Measurements from ENCODE around the gene WFIKKN2.

WFIKKN2 gene

DNA sequence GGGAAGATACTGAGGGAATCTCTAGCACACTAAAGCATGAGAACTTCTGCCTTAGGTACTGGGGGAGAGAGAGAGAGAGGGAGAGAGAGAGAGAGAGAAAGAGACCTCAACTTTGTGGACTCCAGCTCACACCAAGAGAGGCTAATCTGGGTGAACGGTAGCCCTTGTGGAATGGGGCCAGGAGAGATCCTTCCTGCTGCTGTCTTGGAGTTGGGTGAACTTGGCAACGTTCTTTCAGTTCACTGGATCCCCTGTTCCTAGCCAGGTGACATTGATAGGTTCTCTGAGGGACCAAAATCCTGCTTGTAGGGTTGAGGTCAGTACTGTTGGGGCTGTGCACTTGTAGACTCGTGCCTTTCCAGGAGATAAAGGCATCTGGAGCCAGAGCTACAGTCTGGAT, 26.5 kb upstream of the WFIKKN2 start:
- DNase-seq: no peak

DNA sequence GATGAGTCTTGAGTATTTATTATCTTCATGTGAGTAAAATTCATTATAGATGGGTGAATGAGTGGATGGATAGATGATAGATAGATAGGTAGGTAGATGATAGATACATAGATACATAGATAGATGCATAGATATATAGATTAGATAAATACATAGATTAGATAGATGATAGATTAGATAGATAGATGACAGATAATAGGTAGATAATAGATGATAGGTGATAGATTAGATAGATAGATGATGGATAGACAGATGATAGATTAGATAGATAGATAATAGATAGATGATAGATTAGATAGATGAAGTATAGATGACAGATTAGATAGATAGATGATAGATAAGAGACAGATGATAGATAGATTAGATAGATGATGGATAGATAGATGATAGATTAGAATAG, 21.8 kb upstream of the WFIKKN2 start:
- no peak for DNase-seq

DNA sequence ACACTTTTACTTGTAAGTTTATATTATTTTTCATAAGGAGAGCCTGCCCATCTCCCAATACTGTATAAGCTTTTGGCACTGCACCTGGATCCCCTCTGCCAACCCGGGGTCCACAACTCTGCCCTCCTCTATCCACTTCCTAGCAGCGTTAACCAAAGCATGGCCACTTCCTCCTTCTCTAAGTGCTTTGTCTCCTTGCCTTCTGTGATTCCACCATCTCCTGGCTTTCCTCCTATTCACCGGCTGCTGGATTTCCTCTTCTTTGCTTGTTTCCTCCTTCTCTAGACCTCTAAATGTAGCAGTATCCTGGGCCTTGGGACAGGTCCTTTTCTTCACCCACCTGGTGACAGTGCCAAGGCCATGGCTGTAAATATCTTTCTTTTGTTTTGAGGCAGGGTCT, 20.0 kb upstream of the WFIKKN2 start:
- no peak for DNase-seq

DNA sequence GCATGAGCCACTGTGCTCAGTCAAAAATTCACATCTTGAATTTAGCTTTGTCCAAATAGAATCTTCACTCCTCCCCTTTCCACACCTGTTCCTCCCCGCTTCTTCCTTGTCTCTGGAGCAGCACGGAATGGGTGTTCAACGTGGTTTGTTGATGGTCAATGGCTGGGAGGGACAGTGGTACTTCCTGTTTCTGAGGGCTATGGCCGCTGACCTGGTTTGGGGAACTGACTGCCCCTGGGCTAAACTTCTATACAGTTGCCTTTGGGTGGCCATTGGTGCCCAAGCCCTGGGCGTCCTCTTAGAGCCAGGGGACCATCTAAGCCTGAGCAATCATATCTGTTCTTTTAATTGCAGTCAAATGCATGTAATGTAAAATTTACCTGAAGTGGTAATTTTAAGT, 19.1 kb upstream of the WFIKKN2 start:
- no peak for DNase-seq

DNA sequence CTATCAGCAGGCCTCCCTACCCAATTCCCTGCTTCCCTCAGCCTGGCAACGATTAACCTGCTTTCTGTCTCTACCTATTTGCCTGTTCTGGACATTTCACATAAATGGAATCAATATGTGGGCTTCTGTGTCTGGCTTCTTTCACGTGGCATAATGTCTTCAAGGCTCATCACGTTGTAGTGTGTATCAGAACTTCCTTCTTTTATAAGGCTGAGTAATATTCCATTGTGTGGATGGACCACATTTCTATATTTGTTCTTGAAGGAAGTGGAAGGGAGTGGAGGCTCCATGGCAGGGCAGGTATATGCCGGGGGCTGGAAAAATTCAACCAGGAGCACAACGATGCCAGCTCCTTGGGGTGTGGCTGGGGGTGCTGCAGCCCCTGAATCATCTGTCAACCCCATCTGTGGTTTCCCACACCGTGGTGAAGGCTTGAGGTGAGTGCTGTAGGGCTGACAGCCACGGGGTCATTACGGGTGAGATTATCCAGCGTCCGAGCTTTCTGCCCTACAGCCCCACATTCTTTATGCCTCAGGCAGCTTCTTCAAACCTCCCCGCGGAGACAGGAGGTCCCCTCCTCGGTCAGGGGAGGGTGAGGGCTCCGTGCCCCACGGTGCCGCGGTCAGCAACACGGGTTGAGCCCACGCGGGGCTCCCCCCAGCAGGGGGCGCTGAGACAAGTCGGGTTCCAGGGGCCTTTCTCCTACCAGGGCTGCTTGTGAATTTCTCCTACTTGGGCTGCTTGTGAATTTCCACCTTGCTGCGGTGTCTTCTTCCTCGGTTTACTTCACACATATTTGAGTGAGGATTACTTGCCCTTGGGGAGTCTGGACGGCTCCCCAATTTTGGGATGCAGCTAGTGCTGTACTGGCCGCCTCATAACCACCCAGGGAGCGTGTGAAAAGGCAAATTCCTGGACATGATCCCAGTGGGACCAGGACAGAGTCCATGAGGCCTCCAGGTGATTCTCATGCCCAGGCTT, 18.3 kb upstream of the WFIKKN2 start:
- DNase-seq: no peak

DNA sequence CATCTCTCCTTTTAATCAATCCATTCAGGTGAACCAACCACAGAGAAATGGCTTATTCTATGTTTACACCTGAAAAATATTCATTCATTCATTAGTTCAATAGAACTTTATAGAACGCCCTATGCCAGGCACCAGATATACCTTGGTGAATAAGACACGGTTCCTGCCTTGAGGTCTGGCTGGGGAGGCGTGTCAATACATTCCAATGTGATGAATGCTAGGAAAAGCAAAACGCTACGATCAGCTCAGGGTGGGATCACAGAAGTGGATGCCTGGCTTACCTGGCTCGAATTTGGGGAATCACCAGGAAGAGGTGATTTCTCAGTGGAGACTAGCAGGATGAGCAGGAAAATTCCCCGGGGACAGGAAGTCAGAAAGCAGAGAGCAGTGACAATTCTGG, 17.5 kb upstream of the WFIKKN2 start:
- no peak for DNase-seq

DNA sequence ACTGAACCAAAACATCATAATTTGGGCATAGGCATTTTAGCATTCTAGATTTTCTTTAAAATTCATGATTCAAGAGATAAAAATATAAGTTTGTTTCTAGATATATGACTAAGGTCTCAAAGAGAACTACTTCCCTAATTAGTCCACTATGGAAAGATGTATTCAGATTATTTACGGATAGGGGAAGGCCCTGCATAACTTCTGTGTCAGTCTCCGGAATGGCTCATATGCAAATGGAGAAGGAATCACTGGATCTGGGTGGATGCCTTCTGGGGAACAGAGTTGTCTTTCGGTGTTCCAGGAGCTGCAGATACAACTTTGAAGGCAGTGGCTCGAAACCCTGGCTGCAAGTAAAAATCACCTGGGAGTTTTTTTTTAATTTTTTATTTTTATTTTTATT, 17.1 kb upstream of the WFIKKN2 start:
- no peak for DNase-seq

DNA sequence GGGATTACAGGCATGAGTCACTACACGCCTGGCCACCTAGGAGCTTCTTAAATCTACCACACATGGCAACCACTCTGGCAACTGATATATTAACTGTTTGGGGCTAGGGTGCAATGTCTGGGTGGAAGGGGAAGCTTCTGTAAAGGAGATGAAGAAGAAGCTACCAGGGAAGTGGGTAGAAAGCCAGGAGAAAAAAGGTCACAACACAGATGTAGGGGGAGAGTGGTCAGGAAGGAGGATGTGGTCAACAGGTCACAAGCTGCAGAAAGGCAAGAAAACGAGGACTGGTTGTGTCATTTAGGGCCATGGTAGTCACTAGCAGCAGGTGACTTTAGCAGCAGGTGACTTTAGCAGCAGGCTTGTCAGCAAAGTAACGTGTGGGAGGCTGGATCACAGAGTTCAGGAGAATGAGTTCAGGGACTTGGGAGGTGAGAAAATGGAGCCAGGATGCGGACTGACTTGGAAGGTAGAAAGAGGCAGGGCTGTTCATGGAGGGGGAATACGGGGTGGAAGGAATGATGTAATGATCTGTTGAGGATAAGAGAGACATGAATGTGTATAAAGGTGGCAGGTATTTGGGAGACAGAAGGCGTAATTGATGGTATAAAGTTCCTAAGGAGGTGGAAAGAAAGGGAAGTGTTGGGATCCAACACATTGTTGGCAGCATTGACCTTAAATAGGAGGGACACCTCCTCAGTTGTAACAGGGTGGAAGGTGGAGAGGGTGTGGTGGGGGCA, 16.3 kb upstream of the WFIKKN2 start:
- no peak for DNase-seq

DNA sequence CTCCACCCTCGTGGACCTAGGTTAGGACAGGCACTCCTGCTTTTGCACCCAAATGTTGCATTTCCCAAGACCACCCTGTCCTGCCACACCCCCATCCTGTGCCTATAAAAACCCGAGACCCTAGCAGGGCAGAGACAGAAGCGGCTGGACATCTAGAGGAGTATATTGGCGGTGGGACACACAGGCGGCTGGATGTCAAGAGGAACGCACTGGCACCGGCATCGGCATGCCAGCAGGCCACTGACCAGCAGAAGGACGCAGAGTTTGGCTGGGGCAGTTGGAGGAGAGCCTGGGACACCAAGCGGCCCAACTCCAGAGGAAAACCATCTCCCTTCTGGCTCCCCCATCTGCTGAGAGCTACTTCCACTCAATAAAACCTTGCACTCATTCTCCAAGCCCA, 14.7 kb upstream of the WFIKKN2 start:
- no peak for DNase-seq

DNA sequence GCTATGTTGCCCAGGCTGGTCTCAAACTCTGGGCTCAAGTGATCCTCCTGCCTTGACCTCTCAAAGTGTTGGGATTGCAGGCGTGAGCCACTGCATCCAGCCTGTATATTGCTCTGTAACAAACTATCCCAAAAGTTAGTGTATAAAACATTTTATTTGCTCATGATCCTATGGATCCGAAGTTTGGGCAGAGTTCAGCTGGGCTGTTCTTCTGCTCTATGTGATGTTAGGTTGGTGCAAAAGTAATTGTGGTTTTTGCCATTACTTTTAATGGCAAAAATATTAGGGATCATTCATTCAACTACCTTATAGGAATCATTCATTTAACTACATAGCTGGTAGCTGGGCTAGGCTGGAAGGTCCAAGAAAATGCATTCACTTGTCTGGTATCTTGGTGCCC, 12.8 kb upstream of the WFIKKN2 start:
- DNase-seq: no peak

DNA sequence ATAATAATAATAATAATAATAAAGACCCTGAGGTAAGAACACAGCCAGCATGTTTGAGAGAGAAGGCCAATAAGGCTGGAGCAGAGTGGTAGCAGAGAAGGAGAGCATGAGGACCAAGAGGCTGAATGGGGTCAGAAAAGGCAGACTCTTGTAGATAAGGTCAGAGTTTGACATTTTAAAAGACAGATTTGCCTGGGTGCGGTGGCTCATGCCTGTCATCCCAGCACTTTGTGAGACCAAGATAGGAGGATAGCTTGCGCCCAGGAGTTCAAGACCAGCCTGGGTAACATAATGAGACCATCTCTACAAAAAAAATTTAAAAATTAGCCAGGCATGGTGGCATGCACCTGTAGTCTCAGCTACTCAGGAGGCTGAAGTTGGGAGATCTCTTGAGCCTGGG, 11.0 kb upstream of the WFIKKN2 start:
- no peak for DNase-seq

DNA sequence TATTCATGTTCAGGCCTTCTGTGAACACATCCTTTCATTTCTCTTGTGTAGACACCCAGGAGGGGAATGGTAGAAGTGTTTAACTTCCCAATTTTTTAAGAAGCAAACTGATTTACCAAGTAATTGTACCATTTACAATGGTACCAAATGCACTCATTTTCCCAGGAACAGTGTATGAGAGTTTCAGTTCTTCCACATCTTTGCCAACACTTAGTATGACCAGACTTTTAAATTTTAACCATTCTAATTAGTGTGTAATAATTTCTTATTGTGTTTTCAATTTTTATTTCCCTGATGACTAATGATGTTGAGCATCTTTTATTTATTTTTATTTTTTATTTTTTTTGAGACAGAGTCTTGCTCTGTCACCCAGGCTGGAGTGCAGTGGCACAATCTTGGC, 10.2 kb upstream of the WFIKKN2 start:
- DNase-seq: no peak

DNA sequence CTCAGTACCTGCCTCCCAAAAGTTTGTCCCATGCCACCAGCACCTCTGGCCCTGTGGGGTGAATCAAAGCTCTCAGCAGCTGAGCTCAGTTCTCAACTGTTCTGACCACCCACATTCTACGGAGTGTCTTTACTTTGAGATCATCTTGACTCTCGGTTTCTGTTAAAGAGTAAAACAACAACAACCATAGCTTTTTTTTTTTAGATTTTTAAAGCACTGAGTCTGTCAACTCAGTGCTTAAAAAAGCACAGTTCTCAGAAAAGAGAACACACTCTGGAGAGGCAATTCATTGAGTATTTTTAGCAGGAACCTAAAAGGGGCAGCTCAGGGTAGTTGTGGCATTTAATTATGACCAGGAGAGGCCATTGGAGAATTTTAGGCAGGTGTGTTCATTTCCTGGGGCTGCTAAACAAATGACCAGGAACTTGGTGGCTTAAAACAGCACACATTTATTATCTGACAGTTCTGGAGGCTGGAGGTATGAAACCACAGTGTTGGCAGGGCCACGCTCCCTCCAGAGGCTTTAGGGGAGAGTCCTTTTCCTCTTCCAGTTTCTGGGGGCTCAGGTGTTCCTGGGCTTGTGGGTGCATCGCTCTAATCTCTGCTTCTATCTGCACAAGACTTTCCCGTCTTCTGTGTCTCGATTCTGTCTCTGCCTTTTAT, 6.7 kb upstream of the WFIKKN2 start:
- no peak for DNase-seq

DNA sequence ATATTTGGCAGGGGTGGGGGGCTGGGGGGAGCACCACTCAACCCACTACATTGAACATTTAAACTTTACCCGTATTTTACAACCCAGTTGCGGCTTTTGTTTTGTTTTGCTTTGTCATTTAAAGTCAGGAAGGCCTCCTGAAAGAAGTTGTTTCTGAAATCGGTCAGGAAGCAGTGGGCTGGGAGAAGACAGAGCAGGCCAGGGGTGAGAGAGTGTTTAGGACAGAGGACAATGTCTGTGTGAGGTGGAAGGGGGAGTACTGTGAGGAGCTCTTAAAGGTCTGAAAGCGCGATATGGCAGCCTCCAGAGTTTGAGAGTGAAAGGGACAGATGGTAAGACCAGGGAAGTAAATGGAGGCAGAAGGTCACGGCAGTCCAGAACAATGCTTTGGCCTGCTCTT, 6.1 kb upstream of the WFIKKN2 start:
- DNase-seq: no peak

DNA sequence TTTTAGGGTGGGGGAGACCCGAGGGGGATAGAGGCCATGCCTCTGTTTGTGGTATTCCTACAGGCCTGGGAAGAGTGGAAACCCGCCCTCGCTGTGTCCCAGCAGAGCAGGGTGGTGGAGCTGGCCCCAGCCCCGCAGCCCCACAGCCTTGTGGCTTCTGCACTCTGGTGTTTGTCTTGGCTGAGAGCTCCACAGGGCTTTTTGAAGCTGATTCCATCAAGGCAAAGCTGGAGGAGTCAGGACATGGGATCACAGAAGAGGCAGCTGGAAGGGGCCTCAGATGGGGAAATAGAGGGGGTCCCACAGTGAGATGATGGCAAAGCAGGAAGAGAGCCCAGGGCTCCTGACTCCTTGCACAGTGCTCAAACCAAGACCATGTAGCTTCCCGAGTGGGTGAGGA, 5.0 kb upstream of the WFIKKN2 start:
- no peak for DNase-seq

DNA sequence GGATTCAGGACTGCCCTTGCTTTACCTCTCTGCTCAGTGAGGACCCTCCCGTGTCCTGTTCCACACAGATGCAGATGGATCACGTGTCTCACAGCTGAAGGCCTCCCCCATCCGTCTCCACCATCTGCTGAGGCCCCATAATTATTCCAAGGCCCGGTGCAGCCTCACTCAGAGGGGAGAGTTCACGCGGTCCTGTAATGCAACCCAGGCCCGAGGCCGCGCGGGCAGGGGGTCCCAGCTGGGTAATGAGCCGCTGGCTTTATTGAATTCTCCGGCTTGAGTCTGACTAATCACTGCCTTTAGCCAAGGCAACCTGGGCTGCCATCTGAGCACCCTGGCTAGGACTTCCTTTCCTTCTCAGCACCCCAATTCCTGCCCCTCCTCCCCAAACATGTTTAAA, 4.4 kb upstream of the WFIKKN2 start:
- no peak for DNase-seq

DNA sequence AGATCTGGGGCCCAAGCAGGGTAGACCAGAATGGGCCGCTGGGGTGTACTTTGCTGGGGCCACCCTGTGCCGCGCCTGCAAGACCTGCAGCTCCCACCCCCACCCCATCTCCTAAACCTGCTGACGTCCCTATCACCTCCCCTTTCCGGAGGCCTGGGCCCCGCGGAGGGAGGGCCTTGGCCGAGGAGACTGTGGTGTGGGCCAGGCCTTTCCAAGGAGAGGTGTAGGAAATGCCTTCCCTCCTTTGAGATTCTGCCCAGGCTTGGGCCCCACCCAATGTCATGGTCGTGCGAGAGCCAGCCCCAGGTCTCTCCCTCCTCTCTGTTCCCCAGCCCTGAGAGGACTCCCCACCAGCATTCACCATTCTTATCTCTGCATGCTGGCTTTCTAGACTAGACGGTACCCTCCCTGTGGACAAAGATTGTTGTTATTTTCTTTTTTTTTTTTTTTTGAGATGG, 3.9 kb upstream of the WFIKKN2 start:
- no peak for DNase-seq

DNA sequence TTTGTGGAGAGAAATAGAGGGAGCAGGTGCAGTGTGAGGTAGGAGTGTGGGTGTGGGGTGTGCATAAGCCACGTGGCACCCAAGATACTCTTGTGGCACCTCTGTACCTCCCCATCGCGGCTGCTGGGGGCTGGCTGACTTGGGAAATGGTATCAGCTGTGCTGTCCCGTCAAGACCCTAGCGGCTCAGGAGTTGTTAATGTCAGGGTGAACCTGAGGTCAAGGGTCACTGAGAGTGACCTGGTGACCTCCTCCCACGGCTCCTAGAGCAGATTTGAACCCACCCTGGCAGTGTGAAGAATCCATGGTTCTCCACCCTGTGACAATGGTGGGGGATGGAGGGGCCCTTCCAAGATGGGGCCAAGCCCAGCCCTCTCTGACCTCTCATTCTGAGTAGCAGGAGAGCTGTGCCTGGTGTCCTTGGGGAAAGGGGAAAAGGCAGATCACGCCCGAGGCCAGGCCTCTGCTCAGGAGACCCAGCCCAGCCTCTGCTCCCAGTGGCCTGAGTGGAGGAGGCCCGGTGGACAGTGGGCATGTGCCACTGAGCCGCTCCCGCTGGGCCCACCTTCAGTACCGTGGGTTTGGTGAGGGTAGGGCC, 3.0 kb upstream of the WFIKKN2 start:
- no peak for DNase-seq

DNA sequence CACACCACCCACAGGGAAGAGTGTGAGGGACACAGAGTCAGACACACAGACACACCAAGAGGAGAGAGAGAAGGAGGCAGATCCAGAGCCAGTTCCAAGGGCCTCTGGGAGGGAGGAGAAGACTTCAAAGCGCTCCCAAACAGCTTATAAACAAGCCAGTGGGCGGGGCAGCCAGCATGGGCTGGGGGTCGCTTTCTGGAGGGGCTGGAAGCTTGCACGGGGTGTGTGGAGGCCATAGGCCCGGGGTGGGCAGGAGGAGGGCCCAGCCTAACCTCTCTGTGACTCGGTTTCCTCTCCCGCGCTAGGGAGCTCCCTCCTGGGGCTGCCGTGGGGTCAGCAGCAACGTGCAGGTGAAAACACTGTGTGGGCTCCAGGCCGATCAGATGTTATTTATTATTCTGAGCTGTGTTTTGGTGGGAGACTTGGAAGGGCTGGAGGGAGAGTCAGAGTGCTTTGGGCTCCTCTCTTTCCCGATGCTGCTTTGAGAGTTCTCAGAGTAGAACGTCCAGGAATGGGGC, 2.5 kb upstream of the WFIKKN2 start:
- DNase-seq: no peak

DNA sequence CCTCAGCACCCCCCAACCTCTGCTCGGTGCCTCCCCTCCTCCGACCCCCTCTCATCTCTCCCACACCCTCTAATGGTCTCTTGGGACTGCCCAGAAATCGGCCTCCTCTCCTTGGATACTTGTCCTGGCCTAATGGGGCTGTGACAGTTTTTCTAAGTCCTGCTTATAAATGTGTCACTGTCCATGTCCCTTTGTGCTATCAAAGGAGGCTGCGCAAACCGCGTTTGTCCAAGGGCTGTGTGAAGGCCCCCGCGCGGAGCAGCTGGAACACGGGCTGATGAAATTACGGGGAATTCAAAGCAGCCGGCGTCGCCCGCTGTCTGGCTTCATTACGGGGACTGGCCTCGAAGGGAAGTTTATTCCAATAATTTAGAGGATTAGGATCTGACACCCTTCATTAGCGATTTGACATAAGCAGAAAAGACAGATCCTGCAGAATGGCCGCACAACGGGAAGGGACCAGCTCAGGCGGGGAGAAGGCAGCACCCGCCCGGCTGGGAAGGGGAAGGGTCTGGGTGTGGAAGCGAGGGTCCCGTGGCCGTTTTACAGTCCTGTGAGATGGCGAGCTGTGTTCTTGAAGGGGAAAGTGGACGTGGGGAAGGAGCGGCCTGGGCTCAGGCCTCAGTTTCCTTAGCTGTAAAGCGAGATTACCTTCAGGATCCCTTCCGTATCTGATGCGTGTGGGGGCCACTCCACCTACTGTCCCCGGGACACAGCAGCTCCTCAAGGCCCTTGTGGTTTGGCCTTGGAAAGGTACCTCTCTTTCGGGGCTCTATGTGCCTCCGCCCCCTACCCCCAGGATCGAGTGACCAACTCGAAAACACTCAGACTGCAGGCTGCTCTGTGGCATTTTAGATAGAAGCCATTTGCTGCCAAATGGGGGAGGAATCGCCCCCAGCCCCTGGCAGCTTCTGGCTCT, 1.6 kb upstream of the WFIKKN2 start:
- no peak for DNase-seq

DNA sequence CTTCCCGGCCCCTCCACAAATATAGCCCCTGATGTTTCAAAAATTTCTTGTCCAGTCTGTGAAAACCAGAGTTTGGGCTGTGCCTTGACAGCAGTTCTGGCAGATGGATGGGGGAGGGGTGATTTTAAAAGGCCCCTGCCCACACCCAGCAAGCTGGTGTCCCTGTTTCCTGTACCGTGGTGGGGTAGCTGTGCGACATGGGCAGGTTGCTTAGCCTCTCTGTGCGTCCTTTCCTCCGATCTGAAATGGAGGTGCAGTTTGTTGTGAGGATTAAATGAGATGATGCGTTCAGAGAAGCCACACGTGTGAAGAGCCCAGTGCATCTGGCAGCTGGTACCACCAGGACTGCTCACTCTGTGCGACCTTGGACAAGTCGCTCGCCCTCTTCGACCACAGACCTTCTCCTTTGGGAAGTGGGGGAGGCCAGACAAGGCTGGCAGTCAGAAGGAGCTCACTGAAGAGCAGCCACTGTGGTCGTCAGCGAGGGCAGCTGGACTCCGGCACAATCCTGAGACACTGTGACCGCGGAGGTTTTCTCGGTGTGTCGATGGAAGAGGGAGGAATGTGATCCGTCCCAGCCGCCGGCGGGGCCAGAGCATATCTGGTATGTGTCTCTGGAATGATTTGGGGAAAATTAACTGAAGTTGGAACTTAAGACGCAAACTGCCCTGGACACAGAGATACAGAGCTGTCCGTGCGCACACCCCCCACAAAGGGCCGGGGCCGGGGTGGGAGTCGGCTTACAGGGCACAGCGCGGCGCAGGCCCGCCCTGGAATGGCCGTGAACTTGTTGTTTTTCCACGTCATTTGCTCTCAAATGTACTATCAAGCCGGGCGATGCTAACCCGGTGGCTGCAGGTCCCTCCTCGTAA, 721 bp upstream of the WFIKKN2 start:
- no peak for DNase-seq

All from hippocampal formation (tissue), 2 donors.